Measurements from ENCODE around the gene EARS2. TPM values are rescaled to one million over a fixed set of nuclear protein-coding genes. Genes with fewer than 3 reads are reported as not detected.

Gene EARS2
- total and polyA plus RNA-seq, 2 donors (not counting 1 experiment from before 2014, with no cell fraction given): 27.3 to 40.3 TPM

GRCh38 chr16:23581764-23582163 is 24.6 kb upstream of the EARS2 start:
- H4K20me1 ChIP-seq (ENCODE audit: control insufficient read depth, extremely low read depth, insufficient read depth, low read length): no peaks in the 10 kb centered on the region
- no peak overlapping the region for H3K27ac ChIP-seq (ENCODE audit: insufficient read depth, low read length)
- no peaks in the 10 kb centered on the region for H3K27me3 ChIP-seq (ENCODE audit: control insufficient read depth, insufficient read depth, low read length)
- H3K4me2 ChIP-seq (ENCODE audit: extremely low read depth, insufficient read depth, low read length): no peak overlapping the region
- H3K79me2 ChIP-seq (ENCODE audit: control insufficient read depth, insufficient read depth, low read length): peaks cover 2% of the 10 kb centered on the region
- no peaks in the 10 kb centered on the region for H3K9me3 ChIP-seq (ENCODE audit: control insufficient read depth, insufficient read depth, low read depth, low read length)
- peaks cover 6% of the 10 kb centered on the region for H3K36me3 ChIP-seq (ENCODE audit: control insufficient read depth, insufficient read depth, low read length)
- no peak overlapping the region for H2AFZ ChIP-seq (ENCODE audit: low read length)
- no peak overlapping the region for H3K4me3 ChIP-seq (replicated peaks in 1 of 4; ENCODE audit: control extremely low read depth in 1 of 4, insufficient read depth in 1 of 4, low read depth in 3 of 4, low read length in 4 of 4)
- no peaks in the 10 kb centered on the region for H3K4me1 ChIP-seq (ENCODE audit: control insufficient read depth, extremely low read depth, insufficient read depth, low read length)
- no peak overlapping the region for H3K9ac ChIP-seq (ENCODE audit: insufficient read depth, low read length)
- DNase-seq (ENCODE audit: low read depth in 2 of 2): no peak
- no peak for TF ChIP-seq EZH2 (IDR thresholded peaks at IDR 0.05; ENCODE audit: low read length, missing control alignments)
- no peak for TF ChIP-seq CTCF (conservative IDR thresholded peaks at IDR 0.05 in 1 of 2, IDR thresholded peaks at IDR 0.05 in 1 of 2; ENCODE audit: low read depth in 1 of 2, low read length in 2 of 2)

- Histone ChIP-seq H3K9ac (ENCODE audit: insufficient read depth, low read length) (no peak overlapping the region), H3K27ac (ENCODE audit: insufficient read depth, low read length) (no peak overlapping the region), H3K4me2 (ENCODE audit: extremely low read depth, insufficient read depth, low read length) (no peak overlapping the region), H3K27me3 (ENCODE audit: control insufficient read depth, insufficient read depth, low read length) (no peaks in the 10 kb centered on the region), H4K20me1 (ENCODE audit: control insufficient read depth, extremely low read depth, insufficient read depth, low read length) (no peaks in the 10 kb centered on the region), H2AFZ (ENCODE audit: low read length) (no peak overlapping the region), H3K79me2 (ENCODE audit: control insufficient read depth, insufficient read depth, low read length) (no peaks in the 10 kb centered on the region), H3K4me3 (replicated peaks in 1 of 4; ENCODE audit: control extremely low read depth in 1 of 4, insufficient read depth in 1 of 4, low read depth in 3 of 4, low read length in 4 of 4) (no peak overlapping the region), H3K4me1 (ENCODE audit: control insufficient read depth, extremely low read depth, insufficient read depth, low read length) (no peaks in the 10 kb centered on the region), H3K36me3 (ENCODE audit: control insufficient read depth, insufficient read depth, low read length) (peaks cover 6% of the 10 kb centered on the region), H3K9me3 (ENCODE audit: control insufficient read depth, insufficient read depth, low read depth, low read length) (no peaks in the 10 kb centered on the region)
- TF ChIP-seq CTCF (conservative IDR thresholded peaks at IDR 0.05 in 1 of 2, IDR thresholded peaks at IDR 0.05 in 1 of 2; ENCODE audit: low read depth in 1 of 2, low read length in 2 of 2): no peak
- no peak for TF ChIP-seq EZH2 (IDR thresholded peaks at IDR 0.05; ENCODE audit: low read length, missing control alignments)
- DNase-seq (ENCODE audit: low read depth in 2 of 2): no peak
These were observed 23.2 kb upstream of the EARS2 start for GRCh38 chr16:23580391-23580790.

GRCh38 chr16:23579371-23579770 is 22.2 kb upstream of the EARS2 start:
- no peaks in the 10 kb centered on the region for H3K36me3 ChIP-seq (ENCODE audit: control insufficient read depth, insufficient read depth, low read length)
- H2AFZ ChIP-seq (ENCODE audit: low read length): no peak overlapping the region
- no peak overlapping the region for H3K4me2 ChIP-seq (ENCODE audit: extremely low read depth, insufficient read depth, low read length)
- no peak overlapping the region for H3K4me3 ChIP-seq (replicated peaks in 1 of 4; ENCODE audit: control extremely low read depth in 1 of 4, insufficient read depth in 1 of 4, low read depth in 3 of 4, low read length in 4 of 4)
- no peaks in the 10 kb centered on the region for H4K20me1 ChIP-seq (ENCODE audit: control insufficient read depth, extremely low read depth, insufficient read depth, low read length)
- no peaks in the 10 kb centered on the region for H3K4me1 ChIP-seq (ENCODE audit: control insufficient read depth, extremely low read depth, insufficient read depth, low read length)
- H3K9ac ChIP-seq (ENCODE audit: insufficient read depth, low read length): no peak overlapping the region
- H3K27me3 ChIP-seq (ENCODE audit: control insufficient read depth, insufficient read depth, low read length): no peaks in the 10 kb centered on the region
- H3K9me3 ChIP-seq (ENCODE audit: control insufficient read depth, insufficient read depth, low read depth, low read length): no peaks in the 10 kb centered on the region
- no peaks in the 10 kb centered on the region for H3K79me2 ChIP-seq (ENCODE audit: control insufficient read depth, insufficient read depth, low read length)
- H3K27ac ChIP-seq (ENCODE audit: insufficient read depth, low read length): no peak overlapping the region
- no peak for DNase-seq (ENCODE audit: low read depth in 2 of 2)
- TF ChIP-seq CTCF (conservative IDR thresholded peaks at IDR 0.05 in 1 of 2, IDR thresholded peaks at IDR 0.05 in 1 of 2; ENCODE audit: low read depth in 1 of 2, low read length in 2 of 2) (no peak), EZH2 (IDR thresholded peaks at IDR 0.05; ENCODE audit: low read length, missing control alignments) (no peak)

All from fibroblast of lung (primary cell).